Mesothelial cell of epicardium (in vitro differentiated cells): ENCODE data around the gene C17orf113. TPM values are rescaled to one million over a fixed set of nuclear protein-coding genes. Genes with fewer than 3 reads are reported as not detected.

ENCODE experiments used
- DNase-seq, 2 experiments: peaks; one replicate each; pipeline ENCODE4 v3.0.0; 2021; ENCODE audit warnings: low spot score in 2 of 2; ENCODE audit not compliant: unreplicated experiment in 2 of 2
- H3K27ac Mint-ChIP-seq: 2 replicates; pipeline ENCODE4 v1.8.0; 2021; ENCODE audit warnings: mixed read lengths
- H3K27me3 Mint-ChIP-seq: 2 replicates; pipeline ENCODE4 v1.8.0; 2021; ENCODE audit warnings: low read depth, mixed read lengths
- H3K36me3 Mint-ChIP-seq: 2 replicates; pipeline ENCODE4 v1.8.0; 2021; ENCODE audit warnings: mixed read lengths
- H3K4me1 Mint-ChIP-seq: 2 replicates; pipeline ENCODE4 v1.8.0; 2021; ENCODE audit warnings: mixed read lengths
- H3K4me3 Mint-ChIP-seq: 2 replicates; pipeline ENCODE4 v1.8.0; 2021; ENCODE audit warnings: mild to moderate bottlenecking, moderate library complexity, mixed read lengths
- H3K9me3 Mint-ChIP-seq: 2 replicates; pipeline ENCODE4 v1.8.0; 2021; ENCODE audit warnings: mixed read lengths
- CTCF ChIP-seq: fragments of 200-600 bp; sonication (generic); IDR thresholded peaks from one replicate; pipeline ENCODE4 v1.5.0; 2021; ENCODE audit warnings: antibody characterized with exemption; ENCODE audit not compliant: unreplicated experiment
- total RNA-seq: library from RNA; stranded (reverse); gene quantifications from 3 replicates; pipeline ENCODE4 v1.2.1, GENCODE V29; 2021

C17orf113 gene
- total RNA-seq, 1 donor from 2014 or later, result 5.1 TPM

GRCh38 chr17:42081516-42082129 lies 31.2 kb upstream of the C17orf113 start:
- Mint-ChIP-seq H3K27me3 (peaks cover 7% of the 10 kb centered on the region), H3K4me1 (no peaks in the 10 kb centered on the region), H3K36me3 (no peaks in the 10 kb centered on the region), H3K9me3 (no peaks in the 10 kb centered on the region), H3K27ac (no peak overlapping the region), H3K4me3 (no peak overlapping the region)
- TF ChIP-seq CTCF, result no peak
- DNase-seq, result no peak

DNA sequence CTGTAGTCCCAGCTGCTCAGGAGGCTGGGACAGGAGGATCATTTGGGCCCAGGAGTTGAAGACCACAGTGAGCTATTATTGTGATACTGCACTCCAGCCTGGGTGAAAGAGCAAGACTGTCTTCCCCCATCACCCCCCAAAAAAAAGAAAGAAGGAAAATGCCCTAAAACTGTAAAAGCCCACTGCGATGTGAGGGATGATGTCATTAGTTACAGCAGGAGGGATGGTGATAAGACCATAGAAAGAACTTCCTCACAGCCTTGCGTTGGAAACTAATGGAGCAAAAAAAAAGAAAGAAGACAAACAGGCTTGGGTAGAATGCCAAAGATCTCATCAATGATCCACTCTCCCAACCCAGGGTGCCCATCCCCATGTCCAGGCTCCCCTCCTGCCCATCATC lies 29.1 kb upstream of the C17orf113 start:
- Mint-ChIP-seq H3K36me3 (no peaks in the 10 kb centered on the region), H3K9me3 (no peaks in the 10 kb centered on the region), H3K4me1 (no peaks in the 10 kb centered on the region), H3K4me3 (no peak overlapping the region), H3K27me3 (peaks cover 15% of the 10 kb centered on the region), H3K27ac (no peak overlapping the region)
- DNase-seq, result no peak
- TF ChIP-seq CTCF, result no peak

GRCh38 chr17:42078396-42079043 lies 28.1 kb upstream of the C17orf113 start:
- H3K4me1 Mint-ChIP-seq, result no peaks in the 10 kb centered on the region
- no peak for TF ChIP-seq CTCF
- H3K27ac Mint-ChIP-seq, result no peak overlapping the region
- peaks cover 23% of the 10 kb centered on the region for H3K27me3 Mint-ChIP-seq
- no peaks in the 10 kb centered on the region for H3K9me3 Mint-ChIP-seq
- H3K36me3 Mint-ChIP-seq, result no peaks in the 10 kb centered on the region
- H3K4me3 Mint-ChIP-seq, result no peak overlapping the region
- no peak for DNase-seq

- Mint-ChIP-seq H3K4me3 (no peak overlapping the region), H3K27ac (no peak overlapping the region), H3K4me1 (no peaks in the 10 kb centered on the region), H3K27me3 (peaks cover 31% of the 10 kb centered on the region), H3K9me3 (no peaks in the 10 kb centered on the region), H3K36me3 (no peaks in the 10 kb centered on the region)
- no peak for DNase-seq
- no peak for TF ChIP-seq CTCF
Observed at GRCh38 chr17:42077755-42078154, 27.4 kb upstream of the C17orf113 start.

GRCh38 chr17:42076797-42077559 lies 26.6 kb upstream of the C17orf113 start:
- no peak for DNase-seq
- Mint-ChIP-seq H3K4me1 (no peaks in the 10 kb centered on the region), H3K36me3 (no peaks in the 10 kb centered on the region), H3K27me3 (peaks cover 35% of the 10 kb centered on the region), H3K27ac (no peak overlapping the region), H3K4me3 (no peak overlapping the region), H3K9me3 (no peaks in the 10 kb centered on the region)
- no peak for TF ChIP-seq CTCF
